ENCODE results near the gene LRRN3.

GRCh38 chr7:111103136-111103535 is 12.2 kb downstream of the LRRN3 start:
- TF ChIP-seq CTCF (IDR thresholded peaks at IDR 0.05 in 8 of 11, conservative IDR thresholded peaks at IDR 0.05 in 3 of 11) (no peak), POLR2A (IDR thresholded peaks at IDR 0.05) (no peak)
